Thoracic aorta (tissue), 2 donors: ENCODE measurements around the gene ADAMTSL3. TPM values are rescaled to one million over a fixed set of nuclear protein-coding genes. Genes with fewer than 3 reads are reported as not detected.

Source experiments
- ATAC-seq: fragments of 150-250 bp; one replicate; pipeline ENCODE4 v1.8.0; 2017; ENCODE audit warnings: low read depth; ENCODE audit not compliant: insufficient number of reproducible peaks, low FRiP score
- DNase-seq: peaks from one replicate; pipeline ENCODE4 v3.0.0-alpha.2; 2020; ENCODE audit warnings: low spot score
- H3K27ac ChIP-seq, 2 donors: fragments of 200-600 bp; sonication (generic); 1 replicate in 1 of 2; 2 replicates in 1 of 2; pipeline ENCODE4 v1.5.1; 2016; ENCODE audit warnings: mild to moderate bottlenecking in 2 of 2, moderate library complexity in 2 of 2
- H3K27me3 ChIP-seq: fragments of 200-600 bp; sonication (generic); replicated peaks from 2 replicates; pipeline ENCODE4 v1.6.0; 2016; ENCODE audit warnings: mild to moderate bottlenecking; ENCODE audit not compliant: insufficient read depth
- H3K36me3 ChIP-seq: fragments of 200-600 bp; sonication (generic); one replicate; pipeline ENCODE4 v1.5.1; 2016
- H3K4me1 ChIP-seq, 2 donors: fragments of 200-600 bp; sonication (generic); 1 replicate in 1 of 2; 2 replicates in 1 of 2; pipeline versions ENCODE4 v1.5.1 to v1.6.0; 2016; ENCODE audit warnings: low read depth in 2 of 2, mild to moderate bottlenecking in 1 of 2; ENCODE audit not compliant: control insufficient read depth in 1 of 2
- H3K4me3 ChIP-seq: fragments of 200-600 bp; sonication (generic); 2 replicates; pipeline ENCODE4 v1.5.1; 2016; ENCODE audit warnings: mild to moderate bottlenecking
- H3K9me3 ChIP-seq: fragments of 200-600 bp; sonication (generic); 2 replicates; pipeline ENCODE4 v1.5.1; 2016
- CTCF ChIP-seq: fragments of 200-600 bp; sonication (generic); IDR thresholded peaks from one replicate; pipeline ENCODE4 v1.5.1; 2019; ENCODE audit warnings: antibody characterized with exemption
- total RNA-seq, 2 donors: library from RNA; depleted of rRNA; stranded (reverse); fragments of >200 nt; gene quantifications; one replicate each; pipeline versions ENCODE4 v1.1.0 to v1.2.3, GENCODE V29; 2016

ADAMTSL3 gene
- total RNA-seq, 2 donors from 2014 or later: 41.4 to 45.4 TPM

- Histone ChIP-seq H3K9me3 (no peaks in the 10 kb centered on the region), H3K27me3 (no peaks in the 10 kb centered on the region), H3K4me3 (no peak overlapping the region), H3K36me3 (no peaks in the 10 kb centered on the region), H3K27ac (no peak overlapping the region), H3K4me1 (peaks cover 0 to 18% of the 10 kb centered on the region in 2 donors)
- no peak for DNase-seq
- ATAC-seq: no peak
- TF ChIP-seq CTCF: no peak
Measured at GRCh38 chr15:83854950-83855707, 201.2 kb downstream of the ADAMTSL3 start.

DNA sequence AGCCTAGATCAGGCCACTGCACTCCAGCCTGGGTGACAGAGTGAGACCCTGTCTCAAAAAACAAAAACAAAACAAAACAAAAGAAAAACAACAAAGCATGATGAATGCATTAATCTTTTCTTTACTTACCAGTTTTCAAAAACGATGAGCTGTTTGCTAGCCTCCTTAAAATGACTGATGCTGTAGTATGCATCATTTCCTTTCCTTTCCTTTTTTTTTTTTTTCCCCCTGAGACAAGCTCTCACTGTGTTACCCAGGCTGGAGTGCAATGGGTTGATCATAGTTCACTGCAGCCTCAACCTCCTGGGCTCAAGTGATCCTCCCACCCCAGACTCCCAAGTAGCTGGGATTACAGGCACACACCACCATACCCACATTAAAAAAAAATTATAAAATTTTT is 202.0 kb downstream of the ADAMTSL3 start:
- TF ChIP-seq CTCF: no peak
- no peak for ATAC-seq
- Histone ChIP-seq H3K4me3 (no peak overlapping the region), H3K27me3 (no peaks in the 10 kb centered on the region), H3K36me3 (no peaks in the 10 kb centered on the region), H3K27ac (no peak overlapping the region), H3K9me3 (no peaks in the 10 kb centered on the region), H3K4me1 (peaks cover 0 to 18% of the 10 kb centered on the region in 2 donors)
- no peak for DNase-seq

GRCh38 chr15:83858820-83859505 is 205.0 kb downstream of the ADAMTSL3 start:
- no peak overlapping the region for H3K27ac ChIP-seq
- ATAC-seq: no peak
- no peak overlapping the region for H3K4me3 ChIP-seq
- TF ChIP-seq CTCF: no peak
- H3K36me3 ChIP-seq: no peaks in the 10 kb centered on the region
- no peaks in the 10 kb centered on the region for H3K9me3 ChIP-seq
- no peaks in the 10 kb centered on the region for H3K27me3 ChIP-seq
- peaks cover 0 to 18% of the 10 kb centered on the region in 2 donors for H3K4me1 ChIP-seq
- no peak for DNase-seq

GRCh38 chr15:83866692-83867091 is 212.8 kb downstream of the ADAMTSL3 start:
- Histone ChIP-seq H3K27ac (no peak overlapping the region), H3K27me3 (no peaks in the 10 kb centered on the region), H3K4me3 (no peak overlapping the region), H3K36me3 (no peaks in the 10 kb centered on the region), H3K4me1 (peaks cover 0 to 14% of the 10 kb centered on the region in 2 donors), H3K9me3 (no peaks in the 10 kb centered on the region)
- DNase-seq: no peak
- no peak for ATAC-seq
- no peak for TF ChIP-seq CTCF

DNA sequence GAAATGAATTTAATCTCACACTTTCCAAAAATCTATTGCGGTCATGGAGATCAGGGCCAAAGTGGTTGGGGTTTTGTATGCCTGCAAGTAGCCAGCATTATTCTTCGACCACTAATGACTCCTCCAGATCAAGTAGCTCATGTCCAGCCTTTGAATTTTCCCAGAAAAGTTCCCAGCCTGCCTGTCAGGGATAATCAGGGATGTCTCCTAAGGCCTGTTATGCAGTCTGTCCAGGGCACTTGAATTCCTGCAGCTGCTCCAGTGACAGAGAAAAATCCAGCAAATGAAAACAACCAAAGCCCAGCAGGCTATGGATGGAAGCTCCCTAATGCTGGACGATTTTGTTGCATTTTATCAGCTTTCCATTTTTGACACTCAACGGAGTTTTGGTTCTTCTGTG is 215.4 kb downstream of the ADAMTSL3 start:
- no peak for DNase-seq
- no peaks in the 10 kb centered on the region for H3K27me3 ChIP-seq
- no peak for ATAC-seq
- no peak overlapping the region for H3K27ac ChIP-seq
- peaks cover 0 to 14% of the 10 kb centered on the region in 2 donors for H3K4me1 ChIP-seq
- no peak overlapping the region for H3K4me3 ChIP-seq
- no peaks in the 10 kb centered on the region for H3K9me3 ChIP-seq
- H3K36me3 ChIP-seq: no peaks in the 10 kb centered on the region
- no peak for TF ChIP-seq CTCF
